PFSK-1 (cell line): ENCODE data around the gene SLC39A6.

Experiments
- FOXP2 ChIP-seq: optimal IDR thresholded peaks from 2 replicates; pipeline ENCODE3; 2011; ENCODE audit warnings: borderline replicate concordance, control low read depth, inconsistent platforms; ENCODE audit not compliant: insufficient read depth; ENCODE audit errors: extremely low read length, extremely low read depth
- POLR2AphosphoS5 ChIP-seq: IDR thresholded peaks from 2 replicates; pipeline ENCODE4 v1.6.1; 2012; ENCODE audit warnings: low read depth, mild to moderate bottlenecking, control low read depth, low read length, moderate library complexity
- TF ChIP-seq, protein P1 (sequence below), 2 experiments: IDR thresholded peaks; 2 replicates each; pipeline versions ENCODE4 v1.6.1 to v1.8.0; 2011 to 2012; ENCODE audit warnings: low read depth in 2 of 2, low read length in 2 of 2, control low read depth in 1 of 2, inconsistent platforms in 1 of 2, mild to moderate bottlenecking in 1 of 2, moderate library complexity in 1 of 2; ENCODE audit not compliant: insufficient read depth in 1 of 2

DNA sequence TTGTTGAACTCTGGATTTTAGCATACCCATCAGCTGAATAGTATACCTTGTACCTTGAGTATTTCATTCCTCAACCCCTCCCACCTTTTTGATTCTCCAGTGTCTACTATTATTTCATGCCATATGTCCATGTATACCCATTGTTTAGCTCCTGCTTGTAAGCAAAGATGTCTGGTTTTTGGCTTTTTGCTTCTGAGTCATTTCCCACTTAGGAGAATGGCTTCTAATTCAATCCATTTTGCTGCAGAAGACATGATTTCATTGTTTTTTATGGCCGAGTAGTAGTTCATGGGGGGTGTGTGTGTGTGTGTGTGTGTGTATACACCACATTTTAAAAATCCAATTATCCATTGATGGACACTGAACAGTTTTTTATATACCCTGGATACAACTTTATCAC lies 33.8 kb upstream of the SLC39A6 start:
- TF ChIP-seq FOXP2 (no peak), POLR2AphosphoS5 (no peak)
- TF ChIP-seq, protein P1, sequence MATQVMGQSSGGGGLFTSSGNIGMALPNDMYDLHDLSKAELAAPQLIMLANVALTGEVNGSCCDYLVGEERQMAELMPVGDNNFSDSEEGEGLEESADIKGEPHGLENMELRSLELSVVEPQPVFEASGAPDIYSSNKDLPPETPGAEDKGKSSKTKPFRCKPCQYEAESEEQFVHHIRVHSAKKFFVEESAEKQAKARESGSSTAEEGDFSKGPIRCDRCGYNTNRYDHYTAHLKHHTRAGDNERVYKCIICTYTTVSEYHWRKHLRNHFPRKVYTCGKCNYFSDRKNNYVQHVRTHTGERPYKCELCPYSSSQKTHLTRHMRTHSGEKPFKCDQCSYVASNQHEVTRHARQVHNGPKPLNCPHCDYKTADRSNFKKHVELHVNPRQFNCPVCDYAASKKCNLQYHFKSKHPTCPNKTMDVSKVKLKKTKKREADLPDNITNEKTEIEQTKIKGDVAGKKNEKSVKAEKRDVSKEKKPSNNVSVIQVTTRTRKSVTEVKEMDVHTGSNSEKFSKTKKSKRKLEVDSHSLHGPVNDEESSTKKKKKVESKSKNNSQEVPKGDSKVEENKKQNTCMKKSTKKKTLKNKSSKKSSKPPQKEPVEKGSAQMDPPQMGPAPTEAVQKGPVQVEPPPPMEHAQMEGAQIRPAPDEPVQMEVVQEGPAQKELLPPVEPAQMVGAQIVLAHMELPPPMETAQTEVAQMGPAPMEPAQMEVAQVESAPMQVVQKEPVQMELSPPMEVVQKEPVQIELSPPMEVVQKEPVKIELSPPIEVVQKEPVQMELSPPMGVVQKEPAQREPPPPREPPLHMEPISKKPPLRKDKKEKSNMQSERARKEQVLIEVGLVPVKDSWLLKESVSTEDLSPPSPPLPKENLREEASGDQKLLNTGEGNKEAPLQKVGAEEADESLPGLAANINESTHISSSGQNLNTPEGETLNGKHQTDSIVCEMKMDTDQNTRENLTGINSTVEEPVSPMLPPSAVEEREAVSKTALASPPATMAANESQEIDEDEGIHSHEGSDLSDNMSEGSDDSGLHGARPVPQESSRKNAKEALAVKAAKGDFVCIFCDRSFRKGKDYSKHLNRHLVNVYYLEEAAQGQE (IDR thresholded peaks at IDR 0.05; ENCODE audit: insufficient read depth in 1 of 2, low read depth in 2 of 2, low read length in 2 of 2): no peak
